A549 (cell line): ENCODE measurements around the gene PFDN5. TPM values are rescaled to one million over a fixed set of nuclear protein-coding genes. Genes with fewer than 3 reads are reported as not detected.
A peak's percentile ranks its signal among the peaks of the same experiment; 100 is the strongest.

Experiments
- ATAC-seq, 2 experiments: fragments of 200-7000 bp in 1 of 2; fragments of >200 bp in 1 of 2; cut with Nextera tagmentation in 1 of 2; cut with Tn5 transposase in 1 of 2; 3 replicates each; pipeline versions ENCODE4 v1.8.0 to v1.9.1; 2018 to 2020; ENCODE audit warnings: mild to moderate bottlenecking in 1 of 2, moderate library complexity in 1 of 2
- CTCF ChIA-PET: fragments of 300-600 bp; sonication (Branson Sonifier 250); formaldehyde crosslinking; extraction: SDS; loops from one replicate; lab custom pipeline; 2021; ENCODE audit warnings: antibody characterized with exemption, inconsistent platforms; lab: Yijun Ruan, JAX
- POLR2A ChIA-PET: fragments of 350-600 bp; formaldehyde crosslinking; extraction: SDS; loops from one replicate; lab custom pipeline; 2021; ENCODE audit warnings: antibody characterized with exemption, inconsistent platforms; lab: Yijun Ruan, JAX
- DNase-seq, 2 experiments: peaks; one replicate each; pipeline versions ENCODE4 v3.0.0 to v3.0.0-alpha.2; 2011 to 2016; ENCODE audit warnings: low read depth in 1 of 2, low spot score in 1 of 2
- FAIRE-seq: peaks from 2 replicates; lab custom pipeline; 2011; peaks lifted over from hg19 to GRCh38; lab: Jason Lieb, UNC
- H3K27ac ChIP-seq, 2 experiments: fragments of >200 bp; sonication (Bioruptor Twin); formaldehyde crosslinking; 3 replicates each; pipeline ENCODE4 v1.5.1; 2016 to 2017
- H3K4me1 ChIP-seq: fragments of >200 bp; sonication (Bioruptor Twin); formaldehyde crosslinking; 3 replicates; pipeline ENCODE4 v1.6.1; 2016
- H3K4me2 ChIP-seq: fragments of >200 bp; sonication (Bioruptor Twin); formaldehyde crosslinking; 3 replicates; pipeline ENCODE4 v1.6.1; 2016
- H3K4me3 ChIP-seq: fragments of >200 bp; sonication (Bioruptor Twin); formaldehyde crosslinking; 3 replicates; pipeline ENCODE4 v1.5.1; 2016
- H3K9me3 ChIP-seq: fragments of >200 bp; sonication (Bioruptor Twin); formaldehyde crosslinking; 3 replicates; pipeline ENCODE4 v1.6.1; 2016
- ATOH8 ChIP-seq: fragments of 250-450 bp; sonication (Bioruptor Pico); IDR thresholded peaks from 2 replicates; pipeline ENCODE4 v1.5.0; 2020; ENCODE audit warnings: low read depth, mild to moderate bottlenecking, moderate library complexity
- BCL3 ChIP-seq: fragments of >200 bp; sonication (Bioruptor Twin); formaldehyde crosslinking; IDR thresholded peaks from 3 replicates; pipeline ENCODE4 v1.6.1; 2016
- CBX2 ChIP-seq: fragments of 200-600 bp; sonication (generic); IDR thresholded peaks from 2 replicates; pipeline ENCODE4 v1.6.1; 2016; ENCODE audit warnings: low read depth, mild to moderate bottlenecking, borderline replicate concordance
- EP300 ChIP-seq, 2 experiments: fragments of >200 bp; sonication (Bioruptor Twin); formaldehyde crosslinking; IDR thresholded peaks; 2 replicates in 1 of 2; 3 replicates in 1 of 2; pipeline ENCODE4 v1.6.1; 2016 to 2017
- GATA3 ChIP-seq: IDR thresholded peaks from 2 replicates; pipeline ENCODE4 v1.6.1; 2012; ENCODE audit warnings: borderline replicate concordance
- HES2 ChIP-seq: fragments of >200 bp; sonication (Bioruptor Twin); formaldehyde crosslinking; IDR thresholded peaks from 2 replicates; pipeline ENCODE4 v1.6.1; 2016
- HOXA7 ChIP-seq: fragments of 250-450 bp; sonication (Bioruptor Pico); IDR thresholded peaks from 2 replicates; pipeline ENCODE4 v1.5.0; 2020; ENCODE audit warnings: mild to moderate bottlenecking, moderate library complexity
- JUN ChIP-seq, 2 experiments: fragments of >200 bp; sonication (Bioruptor Twin); formaldehyde crosslinking; IDR thresholded peaks; 2 replicates in 1 of 2; 3 replicates in 1 of 2; pipeline ENCODE4 v1.6.1; 2016 to 2017
- KDM5A ChIP-seq: fragments of 200-600 bp; sonication (generic); IDR thresholded peaks from 2 replicates; pipeline ENCODE4 v1.6.1; 2016; ENCODE audit warnings: antibody characterized with exemption, mild to moderate bottlenecking
- MAFK ChIP-seq: fragments of 450-650 bp; IDR thresholded peaks from 2 replicates; pipeline ENCODE4 v1.6.1; 2014; ENCODE audit not compliant: partially characterized antibody
- MYC ChIP-seq: IDR thresholded peaks from 2 replicates; pipeline ENCODE4 v1.6.1; 2012; ENCODE audit warnings: mild to moderate bottlenecking, inconsistent platforms, low read length, improper control_type of control experiment, borderline replicate concordance
- NPAS2 ChIP-seq: fragments of 250-450 bp; sonication (Bioruptor Pico); IDR thresholded peaks from 2 replicates; pipeline ENCODE4 v1.8.0; 2022; ENCODE audit warnings: mild to moderate bottlenecking, moderate library complexity, borderline replicate concordance
- PHF8 ChIP-seq: fragments of 200-600 bp; sonication (generic); IDR thresholded peaks from 2 replicates; pipeline ENCODE4 v1.6.1; 2016; ENCODE audit warnings: low read depth, mild to moderate bottlenecking, antibody characterized with exemption, moderate library complexity, borderline replicate concordance
- POLR2A ChIP-seq: IDR thresholded peaks from 2 replicates; pipeline ENCODE4 v1.6.1; 2012; ENCODE audit warnings: mild to moderate bottlenecking, low read length
- RARB ChIP-seq: fragments of 250-450 bp; sonication (Bioruptor Pico); IDR thresholded peaks from 2 replicates; pipeline ENCODE4 v1.8.0; 2021; ENCODE audit warnings: mild to moderate bottlenecking, moderate library complexity
- SMC3 ChIP-seq: fragments of >200 bp; sonication (Bioruptor Twin); formaldehyde crosslinking; IDR thresholded peaks from 3 replicates; pipeline ENCODE4 v1.6.1; 2018; ENCODE audit warnings: inconsistent platforms
- TFCP2L1 ChIP-seq: fragments of 250-450 bp; sonication (Bioruptor Pico); IDR thresholded peaks from 2 replicates; pipeline ENCODE4 v1.5.0; 2021; ENCODE audit warnings: mild to moderate bottlenecking
- TP53 ChIP-seq: fragments of 250-450 bp; sonication (Bioruptor Pico); IDR thresholded peaks from 2 replicates; pipeline ENCODE4 v1.5.0; 2021; ENCODE audit warnings: mild to moderate bottlenecking, moderate library complexity
- ZC3H11A ChIP-seq: fragments of 450-650 bp; IDR thresholded peaks from 2 replicates; pipeline ENCODE4 v1.6.1; 2014; ENCODE audit warnings: antibody characterized with exemption, mild to moderate bottlenecking
- ZSCAN20 ChIP-seq: fragments of 250-450 bp; sonication (Bioruptor Pico); IDR thresholded peaks from 2 replicates; pipeline ENCODE4 v1.8.0; 2022; ENCODE audit warnings: mild to moderate bottlenecking, moderate library complexity
- WGBS: methylation state at CpG from one replicate; pipeline ENCODE4 v1.1.6; 2017; ENCODE audit errors: missing lambda C conversion rate; 5-methylcytosine and 5-hydroxymethylcytosine counted together
- polyA minus RNA-seq: library from RNA; depleted of rRNA, polyadenylated mRNA; stranded (reverse); fragments of >200 nt; gene quantifications from 2 replicates; pipeline ENCODE4 v1.2.3, GENCODE V29; 2011; rRNA and poly(A)+ RNA removed
- polyA plus RNA-seq, 4 experiments: library from polyadenylated mRNA; depleted of rRNA in 3 of 4; stranded (reverse); fragments of >200 nt; fragmentation: RNase III in 1 of 4; extraction: RNeasy Plus Mini Kit Qiagen cat#74134 plus additional on column Dnase treatment in 1 of 4; gene quantifications; 2 replicates in 3 of 4; 3 replicates in 1 of 4; pipeline ENCODE4 v1.2.3, GENCODE V29; 2011 to 2017
- TF ChIP-seq, protein P1 (sequence below): fragments of 200-600 bp; sonication (generic); IDR thresholded peaks from 2 replicates; pipeline ENCODE4 v1.6.1; 2016; ENCODE audit warnings: antibody characterized with exemption, mild to moderate bottlenecking, moderate library complexity
- TF ChIP-seq, protein P2 (sequence below): IDR thresholded peaks from 2 replicates; pipeline ENCODE4 v1.6.1; 2012; ENCODE audit warnings: low read depth, borderline replicate concordance
- TF ChIP-seq, protein P3 (sequence below): IDR thresholded peaks from 2 replicates; pipeline ENCODE4 v1.6.1; 2012
- TF ChIP-seq, protein P4 (sequence below): IDR thresholded peaks from 2 replicates; pipeline ENCODE4 v1.6.1; 2012

PFDN5 gene
- polyA plus RNA-seq (2011; rRNA removed): 729 and 848 TPM in 2 replicates
- polyA plus RNA-seq (2012; cell fraction: cytosol; rRNA removed): 784 and 933 TPM in 2 replicates
- polyA plus RNA-seq (2012; cell fraction: nucleus; rRNA removed): 344 and 565 TPM in 2 replicates
- 685 to 736 TPM (median 704 TPM) in 3 replicates for polyA plus RNA-seq (2017; fragmentation: RNase III; extraction: RNeasy Plus Mini Kit Qiagen cat#74134 plus additional on column Dnase treatment)
- polyA minus RNA-seq: 135 and 177 TPM in 2 replicates

- FAIRE-seq: peak; percentile 13
- peak; percentile 83 to 88 for ATAC-seq
- CTCF ChIA-PET: interaction anchor here (0.7 to 28.2 kb wide), 15 partner anchors 8 to 229 kb away, joined by 3 to 1046 read pairs (median 3); partner anchors contain the start of genes AAAS and ITGB7
- peak within 1 kb of the TSS; percentile 84 for H3K4me2 ChIP-seq
- TF ChIP-seq, protein P1, sequence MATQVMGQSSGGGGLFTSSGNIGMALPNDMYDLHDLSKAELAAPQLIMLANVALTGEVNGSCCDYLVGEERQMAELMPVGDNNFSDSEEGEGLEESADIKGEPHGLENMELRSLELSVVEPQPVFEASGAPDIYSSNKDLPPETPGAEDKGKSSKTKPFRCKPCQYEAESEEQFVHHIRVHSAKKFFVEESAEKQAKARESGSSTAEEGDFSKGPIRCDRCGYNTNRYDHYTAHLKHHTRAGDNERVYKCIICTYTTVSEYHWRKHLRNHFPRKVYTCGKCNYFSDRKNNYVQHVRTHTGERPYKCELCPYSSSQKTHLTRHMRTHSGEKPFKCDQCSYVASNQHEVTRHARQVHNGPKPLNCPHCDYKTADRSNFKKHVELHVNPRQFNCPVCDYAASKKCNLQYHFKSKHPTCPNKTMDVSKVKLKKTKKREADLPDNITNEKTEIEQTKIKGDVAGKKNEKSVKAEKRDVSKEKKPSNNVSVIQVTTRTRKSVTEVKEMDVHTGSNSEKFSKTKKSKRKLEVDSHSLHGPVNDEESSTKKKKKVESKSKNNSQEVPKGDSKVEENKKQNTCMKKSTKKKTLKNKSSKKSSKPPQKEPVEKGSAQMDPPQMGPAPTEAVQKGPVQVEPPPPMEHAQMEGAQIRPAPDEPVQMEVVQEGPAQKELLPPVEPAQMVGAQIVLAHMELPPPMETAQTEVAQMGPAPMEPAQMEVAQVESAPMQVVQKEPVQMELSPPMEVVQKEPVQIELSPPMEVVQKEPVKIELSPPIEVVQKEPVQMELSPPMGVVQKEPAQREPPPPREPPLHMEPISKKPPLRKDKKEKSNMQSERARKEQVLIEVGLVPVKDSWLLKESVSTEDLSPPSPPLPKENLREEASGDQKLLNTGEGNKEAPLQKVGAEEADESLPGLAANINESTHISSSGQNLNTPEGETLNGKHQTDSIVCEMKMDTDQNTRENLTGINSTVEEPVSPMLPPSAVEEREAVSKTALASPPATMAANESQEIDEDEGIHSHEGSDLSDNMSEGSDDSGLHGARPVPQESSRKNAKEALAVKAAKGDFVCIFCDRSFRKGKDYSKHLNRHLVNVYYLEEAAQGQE: no peak
- TF ChIP-seq SMC3: no peak
- TF ChIP-seq, protein P2, sequence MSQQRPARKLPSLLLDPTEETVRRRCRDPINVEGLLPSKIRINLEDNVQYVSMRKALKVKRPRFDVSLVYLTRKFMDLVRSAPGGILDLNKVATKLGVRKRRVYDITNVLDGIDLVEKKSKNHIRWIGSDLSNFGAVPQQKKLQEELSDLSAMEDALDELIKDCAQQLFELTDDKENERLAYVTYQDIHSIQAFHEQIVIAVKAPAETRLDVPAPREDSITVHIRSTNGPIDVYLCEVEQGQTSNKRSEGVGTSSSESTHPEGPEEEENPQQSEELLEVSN: no peak
- TF ChIP-seq MYC: peak; percentile 63; the same call in 1 of the 2 replicates
- no peak for TF ChIP-seq GATA3
- TF ChIP-seq PHF8: peak; percentile 78
- peak; percentile 77; the same call in 1 of the 3 replicates for TF ChIP-seq BCL3
- no peak for TF ChIP-seq EP300 (IDR thresholded peaks at IDR 0.05)
- TF ChIP-seq, protein P3, sequence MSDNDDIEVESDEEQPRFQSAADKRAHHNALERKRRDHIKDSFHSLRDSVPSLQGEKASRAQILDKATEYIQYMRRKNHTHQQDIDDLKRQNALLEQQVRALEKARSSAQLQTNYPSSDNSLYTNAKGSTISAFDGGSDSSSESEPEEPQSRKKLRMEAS: peak; percentile 80
- peak; percentile 83 for TF ChIP-seq KDM5A
- TF ChIP-seq RARB (CRISPR knock-in tag): no peak
- peak; percentile 34 to 88; a peak in 3 of 5 replicates for TF ChIP-seq JUN (IDR thresholded peaks at IDR 0.05)
- no peak for TF ChIP-seq CBX2
- TF ChIP-seq TP53 (CRISPR knock-in tag): no peak
- no peak for TF ChIP-seq ZSCAN20
- TF ChIP-seq NPAS2 (CRISPR knock-in tag): no peak
- TF ChIP-seq, protein P4, sequence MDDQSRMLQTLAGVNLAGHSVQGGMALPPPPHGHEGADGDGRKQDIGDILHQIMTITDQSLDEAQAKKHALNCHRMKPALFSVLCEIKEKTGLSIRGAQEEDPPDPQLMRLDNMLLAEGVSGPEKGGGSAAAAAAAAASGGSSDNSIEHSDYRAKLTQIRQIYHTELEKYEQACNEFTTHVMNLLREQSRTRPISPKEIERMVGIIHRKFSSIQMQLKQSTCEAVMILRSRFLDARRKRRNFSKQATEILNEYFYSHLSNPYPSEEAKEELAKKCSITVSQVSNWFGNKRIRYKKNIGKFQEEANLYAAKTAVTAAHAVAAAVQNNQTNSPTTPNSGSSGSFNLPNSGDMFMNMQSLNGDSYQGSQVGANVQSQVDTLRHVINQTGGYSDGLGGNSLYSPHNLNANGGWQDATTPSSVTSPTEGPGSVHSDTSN: no peak
- no peak for TF ChIP-seq ATOH8 (CRISPR knock-in tag)
- TF ChIP-seq HES2: no peak
- TF ChIP-seq TFCP2L1 (CRISPR knock-in tag): no peak
- peak; percentile 79 for TF ChIP-seq POLR2A
- TF ChIP-seq MAFK: no peak
- TF ChIP-seq ZC3H11A: no peak
- TF ChIP-seq HOXA7: no peak
- peaks cover 34% of the 10 kb centered on the region for H3K4me1 ChIP-seq
- peak; percentile 88 to 96 for DNase-seq
- H3K4me3 ChIP-seq: peak within 1 kb of the TSS; percentile 75
- 3% methylated on average over 42 of the region's 42 CpGs for WGBS
- no peaks in the 10 kb centered on the region for H3K9me3 ChIP-seq
- peak within 1 kb of the TSS; percentile 85 to 92 for H3K27ac ChIP-seq
- POLR2A ChIA-PET: interaction anchor here (0.6 to 2.2 kb wide), 19 partner anchors 9 to 229 kb away, joined by 3 to 17 read pairs (median 4); partner anchors contain the start of genes AAAS, CSAD, ESPL1 and SPRYD3
These were observed at the start of gene PFDN5 for GRCh38 chr12:53295070-53295890. TSS of gene PFDN5 (plus strand) at chr12:53295542. CDS start at chr12:53295568, 26 bp downstream.
